ENCODE measurements around the gene NBEAL2.

NBEAL2 gene

DNA sequence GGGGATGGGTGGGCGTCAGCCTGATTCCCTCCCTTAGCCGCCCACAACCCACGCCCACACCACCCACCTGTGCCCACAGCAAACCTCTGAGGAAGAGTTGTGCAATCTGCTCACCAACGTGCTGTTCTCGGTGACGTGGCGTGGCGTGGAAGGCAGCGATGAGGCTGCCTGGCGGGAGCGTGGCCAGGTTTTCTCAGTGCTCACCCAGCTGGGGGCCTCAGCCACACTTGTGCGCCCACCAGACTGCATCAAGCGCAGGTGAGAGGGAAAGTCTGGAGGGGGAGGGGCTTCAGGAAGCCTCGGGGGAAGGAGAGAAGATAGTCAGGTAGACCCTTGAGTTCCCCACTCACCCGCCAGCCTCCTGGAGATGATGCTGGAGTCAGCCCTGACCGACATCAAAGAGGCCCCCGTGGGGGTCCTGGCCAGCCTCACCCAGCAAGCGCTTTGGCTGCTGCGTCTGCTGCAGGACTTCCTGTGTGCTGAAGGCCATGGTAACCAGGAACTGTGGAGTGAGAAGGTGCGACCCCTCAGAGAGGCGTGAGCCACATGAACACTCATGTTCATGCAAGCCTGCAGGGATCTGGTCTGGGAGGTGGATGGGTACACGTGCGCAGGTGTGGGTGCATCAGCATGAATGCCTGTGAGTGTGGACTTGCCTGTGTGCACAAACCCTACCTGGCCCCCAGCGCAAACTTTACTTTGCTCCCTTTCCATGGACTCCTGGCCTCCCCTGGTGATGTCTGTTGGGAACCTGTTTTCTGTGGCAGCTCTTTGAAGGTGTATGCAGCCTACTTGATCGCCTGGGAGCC, 21.7 kb downstream of the NBEAL2 start:
- no peak for DNase-seq

DNA sequence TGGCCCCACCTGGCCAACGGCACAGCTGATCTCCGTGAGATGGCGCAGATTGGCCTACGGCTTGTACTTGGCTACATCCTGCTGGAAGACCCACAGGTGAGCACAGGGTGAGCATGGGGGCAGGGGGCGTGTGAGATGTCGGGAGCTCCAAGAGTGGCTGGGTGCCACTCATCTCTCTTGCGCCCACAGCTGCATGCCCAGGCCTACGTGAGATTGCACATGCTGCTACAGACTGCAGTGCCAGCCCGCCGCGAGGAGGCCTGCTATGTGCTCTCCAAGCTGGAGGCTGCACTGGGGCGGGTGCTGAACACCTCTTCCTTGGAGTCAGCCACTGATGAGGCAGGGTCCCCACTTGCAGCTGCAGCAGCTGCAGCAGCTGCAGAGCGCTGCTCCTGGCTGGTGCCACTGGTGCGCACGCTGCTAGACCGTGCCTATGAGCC, 22.3 kb downstream of the NBEAL2 start:
- DNase-seq = no peak

DNA sequence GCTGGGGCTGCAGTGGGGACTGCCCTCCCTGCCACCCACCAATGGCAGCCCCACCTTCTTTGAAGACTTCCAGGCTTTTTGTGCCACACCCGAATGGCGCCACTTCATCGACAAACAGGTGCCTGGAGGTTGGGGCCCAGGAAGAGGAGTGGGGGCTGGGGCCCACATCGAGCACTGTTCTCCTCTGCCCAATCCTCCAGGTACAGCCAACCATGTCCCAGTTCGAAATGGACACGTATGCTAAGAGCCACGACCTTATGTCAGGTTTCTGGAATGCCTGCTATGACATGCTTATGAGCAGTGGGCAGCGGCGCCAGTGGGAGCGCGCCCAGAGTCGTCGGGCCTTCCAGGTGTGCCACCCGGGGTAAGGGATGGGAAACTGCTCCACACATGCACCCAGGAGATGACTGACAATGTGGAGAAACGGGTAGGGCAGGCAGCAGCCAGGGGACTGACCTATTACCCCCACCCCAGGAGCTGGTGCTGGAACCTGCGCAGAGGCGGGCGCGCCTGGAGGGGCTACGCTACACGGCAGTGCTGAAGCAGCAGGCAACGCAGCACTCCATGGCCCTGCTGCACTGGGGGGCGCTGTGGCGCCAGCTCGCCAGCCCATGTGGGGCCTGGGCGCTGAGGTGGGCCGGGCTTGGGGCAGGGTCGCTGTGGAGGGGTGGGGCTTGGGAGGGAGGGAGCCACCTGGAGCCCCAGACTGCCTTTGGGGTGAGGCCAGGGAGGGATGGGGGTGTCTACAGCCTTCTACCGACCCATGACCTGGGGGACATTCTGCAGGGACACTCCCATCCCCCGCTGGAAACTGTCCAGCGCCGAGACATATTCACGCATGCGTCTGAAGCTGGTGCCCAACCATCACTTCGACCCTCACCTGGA, 22.9 kb downstream of the NBEAL2 start:
- no peak for DNase-seq

DNA sequence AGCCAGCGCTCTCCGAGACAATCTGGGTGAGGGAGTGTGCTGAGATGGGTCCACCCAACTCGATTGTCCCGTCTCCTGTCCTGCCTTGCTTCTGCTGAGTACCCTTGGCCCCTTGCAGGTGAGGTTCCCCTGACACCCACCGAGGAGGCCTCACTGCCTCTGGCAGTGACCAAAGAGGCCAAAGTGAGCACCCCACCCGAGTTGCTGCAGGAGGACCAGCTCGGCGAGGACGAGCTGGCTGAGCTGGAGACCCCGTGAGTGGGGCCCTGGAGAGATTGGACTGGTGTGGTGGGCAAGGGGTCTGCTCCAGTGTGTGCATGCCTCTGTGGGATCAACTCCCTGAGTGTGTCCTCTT, 23.6 kb downstream of the NBEAL2 start:
- no peak for DNase-seq

DNA sequence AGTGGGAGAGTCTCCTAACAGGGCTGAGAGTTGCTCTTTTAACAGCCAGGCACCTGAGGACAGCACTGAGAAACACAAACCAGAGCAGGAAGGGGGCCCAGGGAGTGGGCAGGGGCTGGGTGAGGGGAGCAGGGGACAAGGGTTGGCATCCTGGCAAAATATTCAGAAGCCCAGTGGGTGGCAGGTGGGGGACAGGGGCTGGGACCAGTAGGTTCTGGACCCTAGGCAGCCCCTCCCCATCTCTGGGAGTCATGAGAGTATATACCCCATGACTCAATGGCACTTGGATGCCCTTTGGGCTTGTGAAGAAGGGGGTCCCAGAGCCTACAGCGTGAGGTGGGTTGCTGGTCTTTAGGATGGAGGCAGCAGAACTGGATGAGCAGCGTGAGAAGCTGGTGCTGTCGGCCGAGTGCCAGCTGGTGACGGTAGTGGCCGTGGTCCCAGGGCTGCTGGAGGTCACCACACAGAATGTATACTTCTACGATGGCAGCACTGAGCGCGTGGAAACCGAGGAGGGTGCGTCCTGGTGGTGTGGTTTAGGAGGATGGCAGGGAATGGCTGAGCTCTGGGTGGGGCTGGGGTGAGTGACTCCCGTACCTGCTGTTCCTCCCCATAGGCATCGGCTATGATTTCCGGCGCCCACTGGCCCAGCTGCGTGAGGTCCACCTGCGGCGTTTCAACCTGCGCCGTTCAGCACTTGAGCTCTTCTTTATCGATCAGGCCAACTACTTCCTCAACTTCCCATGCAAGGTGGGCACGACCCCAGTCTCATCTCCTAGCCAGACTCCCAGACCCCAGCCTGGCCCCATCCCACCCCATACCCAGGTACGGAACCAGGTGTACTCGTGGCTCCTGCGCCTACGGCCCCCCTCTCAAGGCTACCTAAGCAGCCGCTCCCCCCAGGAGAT, 24.2 kb downstream of the NBEAL2 start:
- DNase-seq = no peak

- no peak for DNase-seq
These were observed 25.1 kb downstream of the NBEAL2 start for GRCh38 chr3:47004369-47005211.

GRCh38 chr3:47005212-47006144, 26.0 kb downstream of the NBEAL2 start:
- DNase-seq = no peak

DNA sequence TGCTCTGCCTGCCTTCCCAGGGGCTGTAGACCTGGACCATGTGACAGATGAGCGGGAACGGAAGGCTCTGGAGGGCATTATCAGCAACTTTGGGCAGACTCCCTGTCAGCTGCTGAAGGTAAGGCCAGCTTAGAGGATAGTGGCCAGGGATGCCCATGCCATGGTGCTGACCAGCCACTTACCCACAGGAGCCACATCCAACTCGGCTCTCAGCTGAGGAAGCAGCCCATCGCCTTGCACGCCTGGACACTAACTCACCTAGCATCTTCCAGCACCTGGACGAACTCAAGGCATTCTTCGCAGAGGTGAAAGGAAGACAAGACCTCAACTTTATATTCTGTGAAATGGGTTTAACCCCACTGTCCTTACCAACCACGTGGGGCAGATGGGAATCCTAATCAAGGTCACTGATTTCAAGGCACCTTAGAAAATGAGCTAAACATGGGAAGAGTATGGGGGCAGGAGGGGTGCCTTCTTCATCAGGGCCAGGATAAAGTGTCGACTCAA, 26.7 kb downstream of the NBEAL2 start:
- DNase-seq = no peak

DNA sequence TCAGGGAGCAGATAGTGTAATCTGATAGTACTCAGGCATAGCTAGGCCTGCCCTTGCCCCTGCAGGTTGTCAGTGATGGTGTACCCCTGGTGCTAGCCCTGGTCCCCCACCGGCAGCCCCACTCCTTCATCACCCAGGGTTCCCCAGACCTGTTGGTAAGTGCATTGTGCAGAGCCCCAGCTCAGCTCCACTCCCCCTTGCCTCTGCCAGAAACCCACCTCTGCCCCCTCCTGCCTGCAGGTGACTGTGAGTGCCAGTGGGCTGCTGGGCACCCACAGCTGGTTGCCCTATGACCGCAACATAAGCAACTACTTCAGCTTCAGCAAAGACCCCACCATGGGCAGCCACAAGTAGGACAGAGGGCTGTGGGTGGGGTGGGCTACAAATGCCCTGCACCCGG, 27.5 kb downstream of the NBEAL2 start:
- DNase-seq = no peak

DNA sequence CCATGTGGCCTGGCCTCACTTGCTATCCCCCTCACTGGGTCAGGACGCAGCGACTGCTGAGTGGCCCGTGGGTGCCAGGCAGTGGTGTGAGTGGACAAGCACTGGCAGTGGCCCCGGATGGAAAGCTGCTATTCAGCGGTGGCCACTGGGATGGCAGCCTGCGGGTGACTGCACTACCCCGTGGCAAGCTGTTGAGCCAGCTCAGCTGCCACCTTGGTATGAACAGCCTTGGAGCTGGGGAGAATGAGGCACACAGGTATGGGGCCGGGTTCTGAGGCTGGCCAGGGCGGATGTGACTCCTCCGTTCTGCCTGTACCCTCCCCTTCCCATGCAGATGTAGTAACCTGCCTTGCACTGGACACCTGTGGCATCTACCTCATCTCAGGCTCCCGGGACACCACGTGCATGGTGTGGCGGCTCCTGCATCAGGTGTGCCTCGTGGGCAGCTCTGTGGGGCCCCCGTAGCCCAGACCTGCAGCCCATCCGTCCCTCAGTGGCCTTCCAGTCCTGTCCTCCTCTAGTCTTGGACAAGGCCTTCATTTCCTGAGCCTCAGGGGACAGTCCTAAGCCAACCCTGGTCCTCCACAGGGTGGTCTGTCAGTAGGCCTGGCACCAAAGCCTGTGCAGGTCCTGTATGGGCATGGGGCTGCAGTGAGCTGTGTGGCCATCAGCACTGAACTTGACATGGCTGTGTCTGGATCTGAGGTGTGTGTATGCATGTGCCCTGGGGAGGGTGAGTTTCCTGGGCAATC, 28.2 kb downstream of the NBEAL2 start:
- no peak for DNase-seq

GRCh38 chr3:47008234-47008796, 28.8 kb downstream of the NBEAL2 start:
- DNase-seq = no peak

- DNase-seq = no peak
These were observed 29.4 kb downstream of the NBEAL2 start for GRCh38 chr3:47008851-47009224.

DNA sequence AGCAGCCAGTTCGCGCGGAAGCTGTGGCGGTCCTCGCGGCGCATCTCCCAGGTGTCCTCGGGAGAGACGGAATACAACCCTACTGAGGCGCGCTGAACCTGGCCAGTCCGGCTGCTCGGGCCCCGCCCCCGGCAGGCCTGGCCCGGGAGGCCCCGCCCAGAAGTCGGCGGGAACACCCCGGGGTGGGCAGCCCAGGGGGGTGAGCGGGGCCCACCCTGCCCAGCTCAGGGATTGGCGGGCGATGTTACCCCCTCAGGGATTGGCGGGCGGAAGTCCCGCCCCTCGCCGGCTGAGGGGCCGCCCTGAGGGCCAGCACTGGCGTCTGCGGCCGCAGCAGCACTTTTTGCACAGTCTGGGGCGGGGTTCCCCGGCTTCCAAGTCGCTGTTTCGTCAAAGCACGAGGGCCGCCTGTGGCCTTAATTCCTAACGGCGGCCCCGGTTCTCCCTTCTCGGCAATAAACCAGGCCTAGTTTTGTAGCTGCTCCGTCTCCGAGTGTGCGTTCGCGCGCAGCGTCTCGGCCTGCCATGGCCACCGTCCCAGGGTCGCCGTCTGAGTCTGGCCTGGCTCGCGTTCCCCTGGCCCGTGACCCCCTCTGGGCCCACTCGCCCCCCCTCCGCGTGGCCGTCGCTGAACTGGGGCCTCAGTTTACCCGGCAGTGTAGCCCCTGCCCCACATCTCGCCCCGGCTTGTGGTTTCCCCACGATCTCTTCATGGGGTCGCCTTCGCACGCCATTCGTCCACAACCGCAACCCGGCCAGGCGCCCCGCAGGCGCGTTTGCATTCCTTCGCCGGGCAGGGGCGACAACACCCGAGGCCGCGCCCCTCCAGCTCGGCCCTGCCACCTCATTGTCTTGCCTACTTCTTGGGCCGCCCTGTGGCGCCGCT, 30.0 kb downstream of the NBEAL2 start:
- DNase-seq = peak; percentile 69

GRCh38 chr3:47010111-47010712, 30.7 kb downstream of the NBEAL2 start:
- DNase-seq = no peak

DNA sequence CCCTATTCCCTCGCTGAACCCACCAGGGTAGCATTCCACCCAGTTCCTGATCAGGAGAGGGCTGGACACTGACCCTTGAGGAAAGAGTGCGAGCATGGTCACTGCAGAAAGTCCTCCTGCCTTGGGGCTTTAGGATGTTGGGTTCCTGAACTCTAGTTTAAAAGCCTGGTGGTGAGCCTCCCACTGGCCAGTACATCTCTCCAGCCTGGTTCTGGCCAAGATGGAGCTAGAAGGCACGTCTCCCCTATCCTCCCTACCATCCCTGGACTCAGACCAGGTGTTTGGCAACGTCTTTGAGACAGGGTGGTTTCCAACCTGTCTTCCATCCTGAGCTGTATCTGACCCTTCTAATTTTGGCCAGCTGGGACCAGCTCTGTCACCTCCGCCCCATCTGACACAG, 31.4 kb downstream of the NBEAL2 start:
- no peak for DNase-seq

DNA sequence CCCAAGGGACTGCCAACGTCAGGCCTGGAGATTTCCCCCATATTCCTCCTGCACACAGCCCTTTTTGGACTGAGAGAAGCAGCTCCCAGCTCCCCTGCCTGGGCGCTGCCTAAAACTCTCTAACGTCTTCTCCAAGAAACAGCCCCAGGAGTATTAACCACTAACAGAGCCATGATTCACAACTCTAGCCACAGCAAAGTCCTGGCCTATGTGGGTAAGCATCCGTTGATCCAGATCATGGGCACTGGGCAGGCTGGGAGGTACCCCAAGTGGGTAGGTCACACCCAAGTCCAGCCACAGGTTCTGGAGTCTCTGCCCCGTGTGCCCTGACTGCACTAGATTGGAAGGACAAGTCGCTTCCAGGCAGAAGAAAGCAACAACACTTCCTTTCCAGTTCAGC, 31.9 kb downstream of the NBEAL2 start:
- no peak for DNase-seq

GRCh38 chr3:47012342-47013230, 33.1 kb downstream of the NBEAL2 start:
- DNase-seq = no peak
